Astrocyte of the cerebellum (primary cell): Measurements from ENCODE around the gene TMEM185A.
"Not testable (repeated sequence)": the region's sequence is repeated elsewhere in the genome, so short reads cannot be mapped to it uniquely, and the experiment has no call there.

ENCODE experiments used
- DNase-seq: peaks from one replicate; pipeline ENCODE4 v3.0.0-alpha.2; 2011; ENCODE audit warnings: low read depth
- H3K4me3 ChIP-seq: 2 replicates; pipeline ENCODE4 v1.5.1; 2011; ENCODE audit warnings: mild to moderate bottlenecking, low read depth, low read length, moderate library complexity
- CTCF ChIP-seq: IDR thresholded peaks from 2 replicates; pipeline ENCODE4 v1.5.1; 2012; ENCODE audit warnings: low read length, low read depth, moderate library complexity, mild to moderate bottlenecking; ENCODE audit errors: missing control alignments
- in situ Hi-C: cut with HindIII; loops from 2 replicates; pipeline ENCODE4 v1.10.0; 2017; ENCODE audit warnings: low sequenced_read_pairs

TMEM185A gene

GRCh38 chrX:149631234-149632165, at the start of gene TMEM185A:
Gene TMEM185A, minus strand, starts transcription at chrX:149631792. Its CDS starts 212 bp downstream, at chrX:149631580.
- peak; percentile 9 for DNase-seq
- in situ Hi-C loops, result no loop called here
- peak within 1 kb of the TSS; percentile 56 for H3K4me3 ChIP-seq
- TF ChIP-seq CTCF, result no peak

- no peak for TF ChIP-seq CTCF
- no peak overlapping the region for H3K4me3 ChIP-seq
- DNase-seq, result no peak
- in situ Hi-C loops, result no loop called here
These were observed 49.6 kb upstream of the TMEM185A start for GRCh38 chrX:149681182-149681581.

- DNase-seq, in situ Hi-C loops, H3K4me3 ChIP-seq: not testable (repeated sequence)
These were observed 47.6 kb upstream of the TMEM185A start for GRCh38 chrX:149679164-149679678.

GRCh38 chrX:149675554-149675953, 44.0 kb upstream of the TMEM185A start:
- DNase-seq, H3K4me3 ChIP-seq, in situ Hi-C loops: not testable (repeated sequence)

GRCh38 chrX:149675088-149675487, 43.5 kb upstream of the TMEM185A start:
- DNase-seq, H3K4me3 ChIP-seq, in situ Hi-C loops: not testable (repeated sequence)

- DNase-seq, in situ Hi-C loops, H3K4me3 ChIP-seq: not testable (repeated sequence)
These were observed 29.0 kb upstream of the TMEM185A start for GRCh38 chrX:149660613-149661012.

GRCh38 chrX:149656260-149656884, 24.8 kb upstream of the TMEM185A start:
- DNase-seq, H3K4me3 ChIP-seq, in situ Hi-C loops: not testable (repeated sequence)

GRCh38 chrX:149652232-149652981, 20.8 kb upstream of the TMEM185A start:
- in situ Hi-C loops, result no loop called here
- H3K4me3 ChIP-seq, result no peak overlapping the region
- DNase-seq, result no peak
- no peak for TF ChIP-seq CTCF

GRCh38 chrX:149650162-149650561, 18.6 kb upstream of the TMEM185A start:
- no peak for TF ChIP-seq CTCF

More at GRCh38 chrX:149650162-149650561, 18.6 kb upstream of the TMEM185A start:
- no peak for DNase-seq
- no peak overlapping the region for H3K4me3 ChIP-seq
- in situ Hi-C loops, result no loop called here
